Adrenal gland (tissue), 12 donors: Measurements from ENCODE around the gene OR6C75. TPM values are rescaled to one million over a fixed set of nuclear protein-coding genes. Genes with fewer than 3 reads are reported as not detected.
"Not testable (repeated sequence)": the region's sequence is repeated elsewhere in the genome, so short reads cannot be mapped to it uniquely, and the experiment has no call there.

Source experiments
- DNase-seq, 7 donors: peaks; one replicate each; pipeline ENCODE4 v3.0.0-alpha.2; 2019 to 2020
- H3K27ac ChIP-seq, 5 donors: fragments of 200-600 bp; sonication (generic) in 4 of 5; 1 replicate in 3 of 5; 2 replicates in 2 of 5; pipeline versions ENCODE4 v1.5.1 to v1.8.0; 2016 to 2020; ENCODE audit warnings: mild to moderate bottlenecking in 1 of 5
- H3K27me3 ChIP-seq: fragments of 200-600 bp; 2 replicates; pipeline ENCODE4 v1.8.0; 2021
- H3K36me3 ChIP-seq, 2 donors: fragments of 200-600 bp; replicated peaks in 1 of 2; 1 replicate in 1 of 2; 2 replicates in 1 of 2; pipeline versions ENCODE4 v1.5.1 to v1.8.0; 2018 to 2022
- H3K4me1 ChIP-seq, 2 donors: fragments of 200-600 bp; replicated peaks in 1 of 2; 1 replicate in 1 of 2; 2 replicates in 1 of 2; pipeline versions ENCODE4 v1.5.1 to v1.8.0; 2018 to 2021
- H3K4me3 ChIP-seq, 4 donors: fragments of 200-600 bp; sonication (generic) in 3 of 4; one replicate each; pipeline ENCODE4 v1.5.1; 2016 to 2018
- H3K9me3 ChIP-seq, 3 donors: fragments of 200-600 bp; sonication (generic) in 1 of 3; replicated peaks in 1 of 3; 1 replicate in 2 of 3; 2 replicates in 1 of 3; pipeline versions ENCODE4 v1.5.1 to v1.8.0; 2016 to 2021
- POLR2A ChIP-seq, 2 donors: fragments of 450-650 bp; IDR thresholded peaks; one replicate each; pipeline ENCODE4 v1.6.1; 2017; ENCODE audit warnings: antibody characterized with exemption in 2 of 2, mild to moderate bottlenecking in 2 of 2, moderate library complexity in 1 of 2
- WGBS, 4 donors: extraction: QIAGEN DNeasy Blood & Tissue Kit in 2 of 4; methylation state at CpG; one replicate each; pipeline versions ENCODE4 v1.1.5 to v1.1.7; 2013 to 2017; 5-methylcytosine and 5-hydroxymethylcytosine counted together
- intact Hi-C, 2 donors: fragments of 100-400 bp; cut with DNase I; formaldehyde crosslinking; loops; one replicate each; pipeline versions ENCODE4 v1.14.1 to v1.15.0; 2022 to 2023
- polyA plus RNA-seq, 3 donors: library from polyadenylated mRNA; stranded (reverse); fragments of 200-250 nt in 2 of 3; fragments of 350-450 nt in 1 of 3; fragmentation: Illumina TruSeq in 1 of 3; extraction: RNeasy Lipid Tissue Mini Kit (QIAGEN cat#74804) in 1 of 3; gene quantifications; one replicate each; pipeline ENCODE4 v1.2.3, GENCODE V29; 2013 to 2014
- total RNA-seq, 9 donors: library from RNA; depleted of rRNA in 4 of 9; stranded (reverse); fragments of >200 nt in 4 of 9; fragments of 120-200 nt in 1 of 9; fragmentation: NEBNext Ultra II Directional in 1 of 9; extraction: Animal tissue kit (Norgen Biotek cat#: 25700) in 1 of 9; gene quantifications; one replicate each; pipeline versions ENCODE4 v1.1.0 to v1.2.4, GENCODE V29; 2013 to 2023
- TF ChIP-seq, protein P1 (sequence below), 6 experiments: fragments of 450-650 bp in 4 of 6; fragments of 200-600 bp in 2 of 6; sonication (generic) in 1 of 6; IDR thresholded peaks; 1 replicate in 5 of 6; 2 replicates in 1 of 6; pipeline versions ENCODE4 v1.5.1 to v1.8.0; 2016 to 2021; ENCODE audit warnings: antibody characterized with exemption in 6 of 6, mild to moderate bottlenecking in 2 of 6, moderate library complexity in 1 of 6
- donor health status: healthy with polysubstance abuse.
- donor health status: Bipolar disorder and iron deficiency.
- donor health status: DM: yes; HTN: yes; CAD: no.
- donor health status: DM: no; HTN: no; CAD: no.
- donor health status: DM: no; HTN: no; CAD: no.
- donor health status: DM: yes; HTN: yes; CAD: no.

OR6C75 gene
- total and polyA plus RNA-seq, 12 donors: not detected

DNA sequence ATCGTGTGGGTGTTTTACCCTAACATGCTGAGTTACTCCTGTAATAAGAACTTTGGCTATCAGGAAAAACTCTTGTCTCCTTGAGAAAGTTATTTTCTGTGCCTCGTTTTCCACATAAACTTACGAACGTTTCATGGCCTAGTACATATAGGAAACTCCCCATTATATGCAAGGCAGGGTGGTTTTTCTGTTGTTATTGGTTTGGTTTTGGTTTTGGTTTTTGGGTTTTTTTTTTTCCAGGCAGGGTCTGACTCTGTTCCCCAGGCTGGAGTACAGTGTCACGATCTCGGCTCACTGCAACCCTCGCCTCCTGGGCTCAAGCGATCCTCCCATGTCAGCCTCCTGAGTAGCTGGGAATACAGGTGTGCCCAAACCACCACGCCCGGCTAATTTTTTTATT lies 26.8 kb upstream of the OR6C75 start:
- DNase-seq: no peak
- intact Hi-C loops: no loop called here
- H3K27ac ChIP-seq: no peak overlapping the region
- no peaks in the 10 kb centered on the region for H3K36me3 ChIP-seq
- H3K4me1 ChIP-seq: no peaks in the 10 kb centered on the region
- TF ChIP-seq, protein P1, sequence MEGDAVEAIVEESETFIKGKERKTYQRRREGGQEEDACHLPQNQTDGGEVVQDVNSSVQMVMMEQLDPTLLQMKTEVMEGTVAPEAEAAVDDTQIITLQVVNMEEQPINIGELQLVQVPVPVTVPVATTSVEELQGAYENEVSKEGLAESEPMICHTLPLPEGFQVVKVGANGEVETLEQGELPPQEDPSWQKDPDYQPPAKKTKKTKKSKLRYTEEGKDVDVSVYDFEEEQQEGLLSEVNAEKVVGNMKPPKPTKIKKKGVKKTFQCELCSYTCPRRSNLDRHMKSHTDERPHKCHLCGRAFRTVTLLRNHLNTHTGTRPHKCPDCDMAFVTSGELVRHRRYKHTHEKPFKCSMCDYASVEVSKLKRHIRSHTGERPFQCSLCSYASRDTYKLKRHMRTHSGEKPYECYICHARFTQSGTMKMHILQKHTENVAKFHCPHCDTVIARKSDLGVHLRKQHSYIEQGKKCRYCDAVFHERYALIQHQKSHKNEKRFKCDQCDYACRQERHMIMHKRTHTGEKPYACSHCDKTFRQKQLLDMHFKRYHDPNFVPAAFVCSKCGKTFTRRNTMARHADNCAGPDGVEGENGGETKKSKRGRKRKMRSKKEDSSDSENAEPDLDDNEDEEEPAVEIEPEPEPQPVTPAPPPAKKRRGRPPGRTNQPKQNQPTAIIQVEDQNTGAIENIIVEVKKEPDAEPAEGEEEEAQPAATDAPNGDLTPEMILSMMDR (IDR thresholded peaks at IDR 0.05): no peak
- TF ChIP-seq POLR2A (IDR thresholded peaks at IDR 0.05): no peak
- H3K4me3 ChIP-seq: no peak overlapping the region
- WGBS, 4 donors: 79 to 88% (median 83%) methylated on average over 10 of the region's 10 CpGs
- no peaks in the 10 kb centered on the region for H3K27me3 ChIP-seq
- H3K9me3 ChIP-seq: no peaks in the 10 kb centered on the region

DNA sequence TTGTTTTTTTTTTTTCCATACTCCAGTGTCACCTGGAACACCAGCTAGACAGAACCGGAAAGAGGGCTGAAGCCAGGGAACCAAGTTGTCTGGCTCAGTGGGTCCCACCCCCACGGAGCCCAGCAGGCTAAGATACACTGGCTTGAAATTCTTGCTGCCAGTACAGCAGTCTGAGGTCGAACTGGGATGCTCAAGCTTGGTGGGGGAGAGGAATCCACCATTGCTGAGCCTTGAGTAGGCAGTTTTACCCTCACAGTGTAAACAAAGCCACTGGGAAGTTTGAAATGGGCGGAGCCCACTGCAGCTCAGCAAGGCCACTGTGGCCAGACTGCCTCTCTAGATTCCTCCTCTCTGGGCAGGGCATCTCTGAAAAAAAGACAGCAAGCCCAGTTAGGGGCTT lies 7.4 kb upstream of the OR6C75 start:
- WGBS, 4 donors: 56 to 87% (median 73%) methylated on average over 4 of the region's 4 CpGs
- H3K27ac ChIP-seq, H3K27me3 ChIP-seq, H3K4me1 ChIP-seq, intact Hi-C loops, H3K4me3 ChIP-seq, H3K9me3 ChIP-seq, DNase-seq, H3K36me3 ChIP-seq: not testable (repeated sequence)

DNA sequence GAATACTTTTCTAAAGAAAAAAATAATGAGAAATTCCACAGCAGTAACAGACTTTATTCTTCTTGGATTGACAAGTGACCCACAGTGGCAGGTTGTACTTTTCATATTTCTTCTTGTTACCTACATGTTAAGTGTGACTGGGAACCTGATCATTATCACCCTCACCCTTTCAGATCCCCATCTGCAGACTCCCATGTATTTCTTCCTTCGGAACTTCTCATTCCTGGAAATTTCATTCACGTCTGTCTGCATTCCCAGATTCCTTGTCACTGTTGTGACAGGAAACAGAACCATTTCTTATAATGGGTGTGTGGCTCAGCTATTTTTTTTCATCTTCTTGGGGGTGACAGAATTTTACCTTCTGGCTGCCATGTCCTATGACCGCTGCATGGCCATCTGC lies 2.3 kb downstream of the OR6C75 start:
- Histone ChIP-seq H3K27me3 (no peaks in the 10 kb centered on the region), H3K4me1 (no peaks in the 10 kb centered on the region), H3K27ac (no peak overlapping the region), H3K4me3 (no peak overlapping the region), H3K9me3 (no peaks in the 10 kb centered on the region), H3K36me3 (no peaks in the 10 kb centered on the region)
- intact Hi-C loops: no loop called here
- TF ChIP-seq, protein P1 (IDR thresholded peaks at IDR 0.05): no peak
- TF ChIP-seq POLR2A (IDR thresholded peaks at IDR 0.05): no peak
- 59 to 80% (median 77%) methylated on average over 3 of the region's 3 CpGs for WGBS, 4 donors
- DNase-seq: no peak

DNA sequence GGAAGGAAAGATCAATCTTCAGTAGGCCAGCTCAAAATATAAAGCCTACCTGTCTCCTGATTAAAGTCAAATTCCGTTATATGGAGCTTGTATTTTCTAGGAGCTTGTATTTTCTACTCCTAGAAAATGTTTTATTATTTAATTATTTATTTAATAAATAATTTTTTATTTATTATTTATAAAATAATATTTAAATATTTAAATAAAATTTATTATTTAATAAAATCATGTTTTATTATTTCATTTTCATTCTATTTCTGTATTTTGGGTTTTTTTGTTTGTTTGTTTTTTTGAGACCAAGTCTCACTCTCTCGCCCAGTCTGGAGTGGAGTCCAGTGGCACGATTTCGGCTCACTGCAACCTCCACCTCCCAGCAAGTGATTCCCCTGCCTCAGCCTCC lies 9.7 kb downstream of the OR6C75 start:
- TF ChIP-seq, protein P1 (IDR thresholded peaks at IDR 0.05): no peak
- TF ChIP-seq POLR2A (IDR thresholded peaks at IDR 0.05): no peak
- H3K4me1 ChIP-seq: no peaks in the 10 kb centered on the region
- WGBS, 4 donors: 69 to 82% (median 71%) methylated on average over 4 of the region's 4 CpGs
- H3K27ac ChIP-seq: no peak overlapping the region
- intact Hi-C loops: no loop called here
- no peaks in the 10 kb centered on the region for H3K27me3 ChIP-seq
- no peak for DNase-seq
- no peaks in the 10 kb centered on the region for H3K9me3 ChIP-seq
- H3K36me3 ChIP-seq: no peaks in the 10 kb centered on the region
- H3K4me3 ChIP-seq: no peak overlapping the region

DNA sequence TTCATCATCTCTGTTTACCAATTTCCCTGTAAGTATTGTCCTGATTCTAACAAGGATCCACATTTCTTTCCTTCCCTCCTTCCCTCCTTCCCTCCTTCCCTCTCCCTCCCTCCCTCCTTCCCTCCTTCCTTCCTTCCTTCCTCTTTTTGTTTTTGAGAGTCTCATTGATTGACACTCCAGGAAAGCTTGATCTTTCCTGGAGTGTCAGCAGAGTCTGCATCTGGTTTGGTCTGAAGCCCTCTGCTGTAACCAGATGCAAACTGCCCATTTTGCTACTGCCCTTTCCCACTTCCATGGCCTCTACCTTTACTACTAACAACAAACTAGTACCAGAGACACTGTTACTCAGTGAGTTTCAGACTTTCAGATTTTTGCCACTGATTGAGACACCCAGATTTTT lies 23.1 kb downstream of the OR6C75 start:
- intact Hi-C loops: no loop called here
- DNase-seq: no peak
- Histone ChIP-seq H3K27ac (no peak overlapping the region), H3K4me3 (no peak overlapping the region), H3K4me1 (no peaks in the 10 kb centered on the region), H3K9me3 (no peaks in the 10 kb centered on the region), H3K27me3 (peaks cover 2% of the 10 kb centered on the region), H3K36me3 (no peaks in the 10 kb centered on the region)
- TF ChIP-seq, protein P1 (IDR thresholded peaks at IDR 0.05): no peak
